ENCODE data around the gene PRKCA.

DNA sequence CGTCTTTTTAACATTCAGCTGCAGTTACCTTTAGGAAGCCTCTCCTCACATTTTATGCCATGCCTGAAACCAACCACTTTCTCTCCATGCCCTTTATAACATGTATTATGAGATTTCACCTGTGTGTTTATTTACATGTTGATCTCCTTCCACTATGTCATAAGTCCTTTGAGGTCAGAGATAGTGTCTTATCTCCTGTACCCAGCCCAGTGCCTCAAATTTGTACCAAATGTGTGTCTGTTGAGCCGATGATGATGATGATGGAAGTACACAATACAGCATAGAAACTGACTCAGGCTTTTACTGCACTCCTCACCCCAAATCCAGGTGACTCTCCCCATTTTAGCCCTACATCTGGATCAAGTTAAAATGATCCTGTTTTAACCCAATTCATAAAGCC, 353.0 kb downstream of the PRKCA start:
- TF ChIP-seq GATA3 (IDR thresholded peaks at IDR 0.05; ENCODE audit: low read depth, low read length) (no peak), GATA2 (IDR thresholded peaks at IDR 0.05; ENCODE audit: low read depth, low read length) (no peak)

All from SH-SY5Y (cell line).